GM12878 (cell line): ENCODE measurements around the gene ZCCHC24. TPM values are rescaled to one million over a fixed set of nuclear protein-coding genes. Genes with fewer than 3 reads are reported as not detected.

Experiments used
- ATAC-seq: fragments of 200-7000 bp; cut with Tn5 transposase; 3 replicates; pipeline ENCODE4 v1.9.1; 2020; ENCODE audit warnings: mild to moderate bottlenecking, moderate library complexity
- BruUV-seq: library from RNA; stranded (reverse); fragments of 400-500 nt; replicated peaks from 2 replicates; lab custom pipeline; 2021; lab: Mats Ljungman, UMichigan
- CTCF ChIA-PET: fragments of 300-600 bp; sonication (Branson Sonifier 250); formaldehyde crosslinking; extraction: SDS; loops from one replicate; lab custom pipeline; 2021; ENCODE audit warnings: inconsistent platforms; lab: Yijun Ruan, JAX
- POLR2A ChIA-PET: fragments of 350-600 bp; formaldehyde crosslinking; extraction: SDS; loops from one replicate; lab custom pipeline; 2021; ENCODE audit warnings: inconsistent platforms; lab: Charles Lee
- RAD21 ChIA-PET: fragments of 300-600 bp; sonication (Branson Sonifier 250); formaldehyde crosslinking; loops from one replicate; lab custom pipeline; 2023; ENCODE audit warnings: antibody characterized with exemption; ENCODE audit not compliant: unreplicated experiment; lab: Charles Lee
- SMC1A ChIA-PET: fragments of 300-600 bp; sonication (Branson Sonifier 250); formaldehyde crosslinking; loops from one replicate; lab custom pipeline; 2023; ENCODE audit not compliant: unreplicated experiment, uncharacterized antibody; lab: Charles Lee
- DNase-seq: peaks from one replicate; pipeline ENCODE4 v3.0.0-alpha.2; 2011; ENCODE audit warnings: low read depth, low spot score
- FAIRE-seq: peaks from 3 replicates; lab custom pipeline; 2011; peaks lifted over from hg19 to GRCh38; lab: Jason Lieb, UNC
- H2AFZ ChIP-seq: 2 replicates; pipeline ENCODE4 v1.6.0; 2011; ENCODE audit warnings: low read depth, low read length, control low read depth; ENCODE audit not compliant: control insufficient read depth
- H3K27ac ChIP-seq: 2 replicates; pipeline ENCODE4 v1.5.1; 2011; ENCODE audit warnings: control low read depth; ENCODE audit not compliant: control insufficient read depth, insufficient read depth
- H3K27me3 ChIP-seq, 2 experiments: replicated peaks in 1 of 2; 2 replicates each; pipeline versions ENCODE4 v1.6.0 to v1.6.1; 2011; ENCODE audit warnings: low read length in 1 of 2; ENCODE audit not compliant: control insufficient read depth in 2 of 2, insufficient read depth in 2 of 2
- H3K36me3 ChIP-seq, 2 experiments: 2 replicates each; pipeline ENCODE4 v1.5.1; 2011; ENCODE audit warnings: low read length in 1 of 2; ENCODE audit not compliant: control insufficient read depth in 2 of 2, insufficient read depth in 2 of 2
- H3K4me1 ChIP-seq: 2 replicates; pipeline ENCODE4 v1.6.1; 2011; ENCODE audit warnings: mild to moderate bottlenecking, low read length, moderate library complexity, mixed read lengths; ENCODE audit not compliant: control insufficient read depth, insufficient read depth
- H3K4me2 ChIP-seq: 2 replicates; pipeline ENCODE4 v1.6.0; 2011; ENCODE audit warnings: control low read depth; ENCODE audit not compliant: control insufficient read depth, insufficient read depth
- H3K4me3 ChIP-seq: fragments of 200-600 bp; sonication (generic); 2 replicates; pipeline ENCODE4 v1.5.1; 2016
- H3K79me2 ChIP-seq: 2 replicates; pipeline ENCODE4 v1.6.0; 2011; ENCODE audit warnings: low read length; ENCODE audit not compliant: control insufficient read depth, insufficient read depth
- H3K9ac ChIP-seq: 2 replicates; pipeline ENCODE4 v1.8.0; 2011; ENCODE audit warnings: low read length, control low read depth, mixed read lengths; ENCODE audit not compliant: control insufficient read depth, insufficient read depth
- H3K9me3 ChIP-seq: replicated peaks from 3 replicates; pipeline ENCODE4 v1.5.1; 2011; ENCODE audit warnings: mild to moderate bottlenecking, low read length; ENCODE audit not compliant: control insufficient read depth, insufficient read depth
- H4K20me1 ChIP-seq: 2 replicates; pipeline ENCODE4 v1.6.0; 2011; ENCODE audit not compliant: control insufficient read depth, insufficient read depth
- BHLHE40 ChIP-seq, 2 experiments: fragments of 450-650 bp in 1 of 2; IDR thresholded peaks; 2 replicates each; pipeline ENCODE4 v1.6.1; 2011 to 2017; ENCODE audit warnings: low read depth in 2 of 2, borderline replicate concordance in 1 of 2, improper control_type of control experiment in 1 of 2, low read length in 1 of 2, mild to moderate bottlenecking in 1 of 2
- CBX3 ChIP-seq: fragments of 200-600 bp; sonication (generic); IDR thresholded peaks from 2 replicates; pipeline ENCODE4 v1.6.1; 2016; ENCODE audit warnings: low read depth, borderline replicate concordance
- E2F8 ChIP-seq: fragments of 450-650 bp; IDR thresholded peaks from 2 replicates; pipeline ENCODE4 v1.6.1; 2018; ENCODE audit warnings: mild to moderate bottlenecking, low read depth, moderate library complexity; ENCODE audit not compliant: partially characterized antibody
- FOXK2 ChIP-seq: fragments of 450-650 bp; IDR thresholded peaks from 2 replicates; pipeline ENCODE4 v1.6.1; 2017; ENCODE audit warnings: mild to moderate bottlenecking, moderate library complexity
- HDAC6 ChIP-seq: fragments of 200-600 bp; sonication (generic); IDR thresholded peaks from one replicate; pipeline ENCODE4 v1.8.0; 2017; ENCODE audit warnings: antibody characterized with exemption; ENCODE audit not compliant: unreplicated experiment
- KDM1A ChIP-seq: fragments of 200-600 bp; sonication (generic); IDR thresholded peaks from 2 replicates; pipeline ENCODE4 v1.6.1; 2016; ENCODE audit warnings: borderline replicate concordance
- LARP7 ChIP-seq: fragments of 450-650 bp; IDR thresholded peaks from 2 replicates; pipeline ENCODE4 v1.6.1; 2017; ENCODE audit warnings: mild to moderate bottlenecking
- MAX ChIP-seq: IDR thresholded peaks from 2 replicates; pipeline ENCODE4 v1.6.1; 2012; ENCODE audit warnings: low read depth, low read length, improper control_type of control experiment
- MEF2A ChIP-seq: IDR thresholded peaks from 2 replicates; pipeline ENCODE4 v1.6.1; 2011; ENCODE audit warnings: low read depth, mild to moderate bottlenecking, low read length, moderate library complexity; ENCODE audit not compliant: insufficient read depth
- POLR2AphosphoS2 ChIP-seq: IDR thresholded peaks from 2 replicates; pipeline ENCODE4 v1.6.1; 2011; ENCODE audit warnings: low read depth, mild to moderate bottlenecking, low read length, improper control_type of control experiment, moderate library complexity
- RELB ChIP-seq: fragments of 450-650 bp; IDR thresholded peaks from 2 replicates; pipeline ENCODE4 v1.6.1; 2017; ENCODE audit warnings: low read depth, mild to moderate bottlenecking, moderate library complexity
- SPI1 ChIP-seq: IDR thresholded peaks from 2 replicates; pipeline ENCODE4 v1.6.1; 2011; ENCODE audit warnings: low read depth, mild to moderate bottlenecking, low read length, moderate library complexity, borderline replicate concordance; ENCODE audit not compliant: insufficient read depth
- SREBF1 ChIP-seq: IDR thresholded peaks from 2 replicates; pipeline ENCODE4 v1.6.1; 2012; ENCODE audit warnings: mild to moderate bottlenecking, low read length
- SRF ChIP-seq, 2 experiments: IDR thresholded peaks; 2 replicates each; pipeline ENCODE4 v1.6.1; 2011; ENCODE audit warnings: low read depth in 2 of 2, low read length in 2 of 2, mild to moderate bottlenecking in 1 of 2, moderate library complexity in 1 of 2
- TCF12 ChIP-seq: IDR thresholded peaks from 2 replicates; pipeline ENCODE4 v1.6.1; 2011; ENCODE audit warnings: low read depth, mild to moderate bottlenecking, low read length
- ZNF274 ChIP-seq: IDR thresholded peaks from one replicate; pipeline ENCODE4 v1.8.0; 2011; ENCODE audit not compliant: insufficient read length, insufficient read depth
- ZNF384 ChIP-seq: IDR thresholded peaks from 2 replicates; pipeline ENCODE4 v1.6.1; 2012; ENCODE audit warnings: low read depth, mild to moderate bottlenecking, low read length, improper control_type of control experiment, borderline replicate concordance
- ZNF622 ChIP-seq: fragments of 450-650 bp; IDR thresholded peaks from 2 replicates; pipeline ENCODE4 v1.6.1; 2017; ENCODE audit warnings: mild to moderate bottlenecking, inconsistent platforms
- WGBS: methylation state at CpG from one replicate; pipeline ENCODE4 v1.1.6; 2016; ENCODE audit warnings: low lambda C conversion rate; ENCODE audit not compliant: insufficient replicate concordance, insufficient coverage; ENCODE audit errors: missing lambda C conversion rate; 5-methylcytosine and 5-hydroxymethylcytosine counted together
- in situ Hi-C: fragments of 300-500 bp; cut with MboI; formaldehyde crosslinking; loops from 9 replicates; pipeline ENCODE4 v1.14.3; 2018; ENCODE audit warnings: mixed read lengths
- intact Hi-C: fragments of 100-400 bp; cut with micrococcal nuclease; formaldehyde crosslinking; loops from one replicate; pipeline ENCODE4 v1.14.2; 2022; ENCODE audit not compliant: unreplicated experiment
- polyA plus RNA-seq, 11 experiments: library from polyadenylated mRNA; depleted of rRNA in 4 of 11; unstranded in 6 of 11; stranded (reverse) in 5 of 11; fragments of >200 nt; fragmentation: Nextera tagmentation in 4 of 11; fragmentation: Illumina TruSeq in 1 of 11; extraction: Ambion mirVana in 4 of 11; extraction: Trizol in 1 of 11; gene quantifications; 1 replicate in 1 of 11; 2 replicates in 10 of 11; pipeline versions ENCODE4 v1.2.1 to v1.2.3, GENCODE V29; 2011 to 2016; ENCODE audit warnings: inconsistent platforms in 2 of 11, missing spikeins in 2 of 11, low read depth in 1 of 11
- total RNA-seq, 4 experiments: library from RNA; depleted of rRNA in 3 of 4; stranded (reverse); fragments of >200 nt in 3 of 4; fragmentation: Illumina TruSeq in 1 of 4; extraction: Trizol in 1 of 4; gene quantifications; 2 replicates each; pipeline versions ENCODE4 v1.2.1 to v1.2.3, GENCODE V29; 2013 to 2021

The ZCCHC24 gene
- total and polyA plus RNA-seq, 10 of the 15 experiments (the other 5 are each of a cell fraction or from before 2014, with no cell fraction given) = 0.02 to 0.62 (median 0.04) TPM; not detected in 4

- TF ChIP-seq SPI1 = no peak
- no peak for TF ChIP-seq E2F8
- no peak for TF ChIP-seq RELB
- no peak for TF ChIP-seq MEF2A
- no peak for TF ChIP-seq LARP7
- TF ChIP-seq FOXK2 = no peak
- TF ChIP-seq SRF (IDR thresholded peaks at IDR 0.05; ENCODE audit: low read depth in 2 of 2, low read length in 2 of 2) = no peak
Measured at GRCh38 chr10:79493806-79494205, 48.4 kb upstream of the ZCCHC24 start (continued).

GRCh38 chr10:79492839-79493238, 47.4 kb upstream of the ZCCHC24 start:
- ATAC-seq (no peak), DNase-seq (no peak)
- H3K36me3 ChIP-seq = no peaks in the 10 kb centered on the region
- peaks cover 3 to 6% of the 10 kb centered on the region in 2 experiments; a peak in 2 of 4 replicates for H3K27me3 ChIP-seq
- ChIA-PET POLR2A (interaction anchor here (0.6 kb wide), 1 partner anchor 900 kb away, joined by 8 read pairs; no protein-coding TSS in a partner anchor), SMC1A (no interaction called here), CTCF (interaction anchor here (0.7 to 6.6 kb wide), 3 partner anchors 12 to 119 kb away, joined by 3 to 100 read pairs (median 4); no protein-coding TSS in a partner anchor)
- H3K4me1 ChIP-seq = peaks cover 6% of the 10 kb centered on the region
- no TSS peak for BruUV-seq
- no peak overlapping the region for H3K9ac ChIP-seq
- no peak overlapping the region for H3K4me2 ChIP-seq
- H3K9me3 ChIP-seq = no peaks in the 10 kb centered on the region
- H3K4me3 ChIP-seq = no peak overlapping the region
- H3K27ac ChIP-seq = no peak overlapping the region
- no peak for TF ChIP-seq KDM1A
- no peak for TF ChIP-seq HDAC6
- TF ChIP-seq ZNF622 = no peak
- TF ChIP-seq BHLHE40 (IDR thresholded peaks at IDR 0.05; ENCODE audit: borderline replicate concordance in 1 of 2, low read depth in 2 of 2, low read length in 1 of 2) = no peak
- TF ChIP-seq ZNF384 = no peak
- no peak for TF ChIP-seq TCF12
- no peak for TF ChIP-seq RELB
- TF ChIP-seq CBX3 = no peak
- TF ChIP-seq SREBF1 = no peak
- TF ChIP-seq POLR2AphosphoS2 = no peak
- TF ChIP-seq MAX = no peak
- no peak for TF ChIP-seq ZNF274
- TF ChIP-seq, all 136 proteins: peak for 0
- H4K20me1 ChIP-seq = no peaks in the 10 kb centered on the region
- H3K79me2 ChIP-seq = no peaks in the 10 kb centered on the region
- intact Hi-C loops = no loop called here
- WGBS = 0% methylated on average over 3 of the region's 3 CpGs
- no peak for FAIRE-seq
- RAD21 ChIA-PET = no interaction called here
- in situ Hi-C loops = no loop called here
- no peak overlapping the region for H2AFZ ChIP-seq
